Measurements from ENCODE around the gene IL1B. TPM values are rescaled to one million over a fixed set of nuclear protein-coding genes. Genes with fewer than 3 reads are reported as not detected.

IL1B gene
- total RNA-seq, 1 experiment from 2014 or later: not detected

DNA sequence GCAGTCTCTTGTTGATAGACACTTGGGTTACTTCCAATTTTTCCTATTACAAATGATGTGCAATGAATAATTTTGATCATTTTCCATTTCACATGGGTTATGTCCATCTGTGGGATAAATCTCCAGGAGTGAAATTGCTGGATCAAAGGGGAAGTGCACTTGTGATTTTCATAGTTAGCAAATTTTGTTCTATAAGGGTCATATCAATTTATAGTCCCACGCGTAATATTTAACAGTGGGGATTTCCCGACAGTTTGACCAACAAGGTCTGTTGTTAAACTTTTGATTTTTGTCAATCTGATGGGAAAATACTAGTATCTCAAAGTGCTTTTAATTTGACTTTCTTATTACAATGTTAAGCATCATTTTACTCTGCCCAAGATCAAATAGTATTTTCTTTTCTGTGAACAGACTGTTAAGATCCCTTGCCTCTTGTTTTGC is 8.3 kb downstream of the IL1B start:
- H3K4me1 ChIP-seq (ENCODE audit: control insufficient read depth, insufficient read depth, low read length): no peaks in the 10 kb centered on the region
- no TSS peak for BruUV-seq (replicated peaks)
- TF ChIP-seq SIN3A (IDR thresholded peaks at IDR 0.05; ENCODE audit: borderline replicate concordance, insufficient read depth, low read depth, low read length): no peak
- TF ChIP-seq TCF7L2 (IDR thresholded peaks at IDR 0.05; ENCODE audit: low read depth, low read length): no peak
- TF ChIP-seq, protein P1, sequence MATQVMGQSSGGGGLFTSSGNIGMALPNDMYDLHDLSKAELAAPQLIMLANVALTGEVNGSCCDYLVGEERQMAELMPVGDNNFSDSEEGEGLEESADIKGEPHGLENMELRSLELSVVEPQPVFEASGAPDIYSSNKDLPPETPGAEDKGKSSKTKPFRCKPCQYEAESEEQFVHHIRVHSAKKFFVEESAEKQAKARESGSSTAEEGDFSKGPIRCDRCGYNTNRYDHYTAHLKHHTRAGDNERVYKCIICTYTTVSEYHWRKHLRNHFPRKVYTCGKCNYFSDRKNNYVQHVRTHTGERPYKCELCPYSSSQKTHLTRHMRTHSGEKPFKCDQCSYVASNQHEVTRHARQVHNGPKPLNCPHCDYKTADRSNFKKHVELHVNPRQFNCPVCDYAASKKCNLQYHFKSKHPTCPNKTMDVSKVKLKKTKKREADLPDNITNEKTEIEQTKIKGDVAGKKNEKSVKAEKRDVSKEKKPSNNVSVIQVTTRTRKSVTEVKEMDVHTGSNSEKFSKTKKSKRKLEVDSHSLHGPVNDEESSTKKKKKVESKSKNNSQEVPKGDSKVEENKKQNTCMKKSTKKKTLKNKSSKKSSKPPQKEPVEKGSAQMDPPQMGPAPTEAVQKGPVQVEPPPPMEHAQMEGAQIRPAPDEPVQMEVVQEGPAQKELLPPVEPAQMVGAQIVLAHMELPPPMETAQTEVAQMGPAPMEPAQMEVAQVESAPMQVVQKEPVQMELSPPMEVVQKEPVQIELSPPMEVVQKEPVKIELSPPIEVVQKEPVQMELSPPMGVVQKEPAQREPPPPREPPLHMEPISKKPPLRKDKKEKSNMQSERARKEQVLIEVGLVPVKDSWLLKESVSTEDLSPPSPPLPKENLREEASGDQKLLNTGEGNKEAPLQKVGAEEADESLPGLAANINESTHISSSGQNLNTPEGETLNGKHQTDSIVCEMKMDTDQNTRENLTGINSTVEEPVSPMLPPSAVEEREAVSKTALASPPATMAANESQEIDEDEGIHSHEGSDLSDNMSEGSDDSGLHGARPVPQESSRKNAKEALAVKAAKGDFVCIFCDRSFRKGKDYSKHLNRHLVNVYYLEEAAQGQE (IDR thresholded peaks at IDR 0.05; ENCODE audit: insufficient read depth in 1 of 2, low read depth in 2 of 2, low read length in 1 of 2): no peak
- TF ChIP-seq, protein P2, sequence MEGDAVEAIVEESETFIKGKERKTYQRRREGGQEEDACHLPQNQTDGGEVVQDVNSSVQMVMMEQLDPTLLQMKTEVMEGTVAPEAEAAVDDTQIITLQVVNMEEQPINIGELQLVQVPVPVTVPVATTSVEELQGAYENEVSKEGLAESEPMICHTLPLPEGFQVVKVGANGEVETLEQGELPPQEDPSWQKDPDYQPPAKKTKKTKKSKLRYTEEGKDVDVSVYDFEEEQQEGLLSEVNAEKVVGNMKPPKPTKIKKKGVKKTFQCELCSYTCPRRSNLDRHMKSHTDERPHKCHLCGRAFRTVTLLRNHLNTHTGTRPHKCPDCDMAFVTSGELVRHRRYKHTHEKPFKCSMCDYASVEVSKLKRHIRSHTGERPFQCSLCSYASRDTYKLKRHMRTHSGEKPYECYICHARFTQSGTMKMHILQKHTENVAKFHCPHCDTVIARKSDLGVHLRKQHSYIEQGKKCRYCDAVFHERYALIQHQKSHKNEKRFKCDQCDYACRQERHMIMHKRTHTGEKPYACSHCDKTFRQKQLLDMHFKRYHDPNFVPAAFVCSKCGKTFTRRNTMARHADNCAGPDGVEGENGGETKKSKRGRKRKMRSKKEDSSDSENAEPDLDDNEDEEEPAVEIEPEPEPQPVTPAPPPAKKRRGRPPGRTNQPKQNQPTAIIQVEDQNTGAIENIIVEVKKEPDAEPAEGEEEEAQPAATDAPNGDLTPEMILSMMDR (IDR thresholded peaks at IDR 0.05): no peak
- no peak for TF ChIP-seq POLR2AphosphoS5 (IDR thresholded peaks at IDR 0.05; ENCODE audit: low read depth, low read length)
- in situ Hi-C loops (cut with HindIII; ENCODE audit: low pct_unique_long_range_greater_than_20kb, low sequenced_read_pairs) (no loop called here), intact Hi-C loops (cut with micrococcal nuclease; ENCODE audit: unreplicated experiment) (no loop called here)
- ATAC-seq (no peak), DNase-seq (ENCODE audit: low read depth, low spot score) (no peak)
- H3K9me3 ChIP-seq (ENCODE audit: control insufficient read depth, insufficient read depth, low read depth, low read length): no peaks in the 10 kb centered on the region
- no peak overlapping the region for H3K4me3 ChIP-seq (ENCODE audit: low read depth in 2 of 2, low read length in 2 of 2)
- ChIA-PET POLR2A (no interaction called here), CTCF (no interaction called here)
- H3K27ac ChIP-seq (ENCODE audit: low read length): no peak overlapping the region
- H3K27me3 ChIP-seq (ENCODE audit: control insufficient read depth, insufficient read depth, low read length): no peaks in the 10 kb centered on the region
- H3K36me3 ChIP-seq (ENCODE audit: control insufficient read depth, insufficient read depth, low read length): no peaks in the 10 kb centered on the region

DNA sequence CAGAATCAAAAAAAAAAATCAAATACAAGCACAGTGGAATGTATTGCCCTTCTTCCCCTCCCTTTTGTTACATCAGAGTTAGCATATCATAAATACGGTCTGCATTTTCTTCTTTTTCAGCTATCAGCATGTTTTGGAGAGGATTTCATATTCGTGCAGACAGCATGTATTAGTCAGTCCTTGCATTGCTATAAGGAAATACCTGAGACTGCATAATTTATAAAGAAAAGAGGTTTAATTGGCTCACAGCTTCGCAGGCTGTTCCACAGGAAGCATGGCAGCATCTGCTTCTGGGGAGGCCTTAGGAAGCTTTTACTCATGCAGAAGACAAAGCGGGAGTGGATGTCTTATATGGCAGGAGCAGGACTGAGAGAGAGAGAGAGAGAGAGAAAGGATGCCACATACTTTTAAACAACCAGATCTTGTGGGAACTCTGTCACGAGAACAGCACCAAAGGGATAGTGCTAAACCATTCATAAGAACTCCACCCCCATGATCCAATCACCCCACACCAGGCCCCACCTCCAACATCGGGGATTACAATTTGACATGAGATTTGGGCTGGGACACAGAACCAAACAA is 8.9 kb downstream of the IL1B start:
- H3K4me3 ChIP-seq (ENCODE audit: low read depth in 2 of 2, low read length in 2 of 2): no peak overlapping the region
- no peaks in the 10 kb centered on the region for H3K36me3 ChIP-seq (ENCODE audit: control insufficient read depth, insufficient read depth, low read length)
- intact Hi-C loops (cut with micrococcal nuclease; ENCODE audit: unreplicated experiment) (no loop called here), in situ Hi-C loops (cut with HindIII; ENCODE audit: low pct_unique_long_range_greater_than_20kb, low sequenced_read_pairs) (no loop called here)
- H3K27ac ChIP-seq (ENCODE audit: low read length): no peak overlapping the region
- H3K27me3 ChIP-seq (ENCODE audit: control insufficient read depth, insufficient read depth, low read length): no peaks in the 10 kb centered on the region
- ATAC-seq: no peak
- H3K4me1 ChIP-seq (ENCODE audit: control insufficient read depth, insufficient read depth, low read length): no peaks in the 10 kb centered on the region
- TF ChIP-seq SIN3A (IDR thresholded peaks at IDR 0.05; ENCODE audit: borderline replicate concordance, insufficient read depth, low read depth, low read length) (no peak), POLR2AphosphoS5 (IDR thresholded peaks at IDR 0.05; ENCODE audit: low read depth, low read length) (no peak)
- TF ChIP-seq, protein P1 (IDR thresholded peaks at IDR 0.05; ENCODE audit: insufficient read depth in 1 of 2, low read depth in 2 of 2, low read length in 1 of 2): no peak
- H3K9me3 ChIP-seq (ENCODE audit: control insufficient read depth, insufficient read depth, low read depth, low read length): no peaks in the 10 kb centered on the region
- ChIA-PET POLR2A (no interaction called here), CTCF (no interaction called here)
- BruUV-seq (replicated peaks): no TSS peak
- DNase-seq (ENCODE audit: low read depth, low spot score): no peak
